Esophagus squamous epithelium (tissue), 4 donors: ENCODE measurements around the gene AXIN1.

Experiments used
- CTCF ChIP-seq, 6 experiments: fragments of 450-650 bp in 4 of 6; fragments of 200-600 bp in 2 of 6; sonication (generic) in 2 of 6; IDR thresholded peaks; one replicate each; pipeline ENCODE4 v1.5.1; 2016 to 2019; ENCODE audit warnings: antibody characterized with exemption in 6 of 6, mild to moderate bottlenecking in 4 of 6, moderate library complexity in 4 of 6
- POLR2A ChIP-seq, 4 donors: fragments of 450-650 bp; IDR thresholded peaks; one replicate each; pipeline ENCODE4 v1.6.1; 2017; ENCODE audit warnings: antibody characterized with exemption in 4 of 4, mild to moderate bottlenecking in 4 of 4, moderate library complexity in 3 of 4

GRCh38 chr16:273547-274421, 78.7 kb downstream of the AXIN1 start:
- TF ChIP-seq CTCF (IDR thresholded peaks at IDR 0.05) (no peak), POLR2A (IDR thresholded peaks at IDR 0.05) (no peak)
